HCT116 (cell line): ENCODE data around the gene SLC6A3. TPM values are rescaled to one million over a fixed set of nuclear protein-coding genes. Genes with fewer than 3 reads are reported as not detected.

Experiments used
- ATAC-seq: fragments of 200-7000 bp; cut with Tn5 transposase; 2 replicates; pipeline ENCODE4 v1.9.1; 2020; ENCODE audit warnings: mild to moderate bottlenecking, moderate library complexity
- BruUV-seq: library from RNA; stranded (reverse); fragments of 400-500 nt; replicated peaks from 2 replicates; lab custom pipeline; 2021; lab: Mats Ljungman, UMichigan
- CTCF ChIA-PET: fragments of 300-600 bp; sonication (Branson Sonifier 250); formaldehyde crosslinking; loops from one replicate; lab custom pipeline; 2021; ENCODE audit warnings: antibody characterized with exemption; lab: Charles Lee
- POLR2A ChIA-PET: fragments of 300-600, 350-600 bp; sonication (Branson Sonifier 250); formaldehyde crosslinking; loops from one replicate; lab custom pipeline; 2021; ENCODE audit warnings: antibody characterized with exemption; lab: Charles Lee
- RAD21 ChIA-PET, 2 experiments: fragments of 300-600 bp; sonication (Branson Sonifier 250); formaldehyde crosslinking; loops; one replicate each; lab custom pipeline; 2023; ENCODE audit warnings: low total read pairs in 2 of 2; ENCODE audit not compliant: uncharacterized antibody in 2 of 2, unreplicated experiment in 2 of 2, low non-redundant PET in 1 of 2; lab: Charles Lee
- DNase-seq: peaks from one replicate; pipeline ENCODE4 v3.0.0-alpha.2; 2010; ENCODE audit warnings: low read depth, low spot score
- H2AFZ ChIP-seq: fragments of 200-600 bp; shearing (Covaris generic), sonication (generic); 2 replicates; pipeline ENCODE4 v1.6.1; 2017; ENCODE audit warnings: low read depth, mixed run types, mixed read lengths, antibody characterized with exemption, low read length; ENCODE audit not compliant: poor library complexity, severe bottlenecking
- H3K27ac ChIP-seq: 2 replicates; pipeline ENCODE4 v1.5.1; 2012; ENCODE audit warnings: low read depth, low read length
- H3K27me3 ChIP-seq: fragments of 200-600 bp; sonication (generic); 2 replicates; pipeline ENCODE4 v1.6.1; 2016; ENCODE audit warnings: mixed run types, low read length, mixed read lengths; ENCODE audit not compliant: insufficient read depth
- H3K36me3 ChIP-seq, 2 experiments: fragments of 200-500 bp in 1 of 2; fragments of 200-600 bp in 1 of 2; sonication (Bioruptor generic) in 1 of 2; sonication (generic) in 1 of 2; 2 replicates each; pipeline versions ENCODE4 v1.5.1 to v1.6.1; 2014 to 2016; ENCODE audit warnings: low read length in 2 of 2, inconsistent platforms in 1 of 2, mixed read lengths in 1 of 2, mixed run types in 1 of 2; ENCODE audit not compliant: insufficient read depth in 2 of 2, control insufficient read depth in 1 of 2
- H3K4me1 ChIP-seq, 2 experiments: fragments of 200-600 bp in 1 of 2; sonication (generic) in 1 of 2; 2 replicates each; pipeline versions ENCODE4 v1.5.1 to v1.6.1; 2012 to 2017; ENCODE audit warnings: low read length in 2 of 2, inconsistent platforms in 1 of 2, mild to moderate bottlenecking in 1 of 2, mixed read lengths in 1 of 2, mixed run types in 1 of 2, moderate library complexity in 1 of 2; ENCODE audit not compliant: insufficient read depth in 2 of 2, control insufficient read depth in 1 of 2
- H3K4me2 ChIP-seq: fragments of 200-600 bp; sonication (generic); 2 replicates; pipeline ENCODE4 v1.6.1; 2017; ENCODE audit warnings: mixed run types, low read length, mixed read lengths
- H3K4me3 ChIP-seq, 2 experiments: fragments of 200-600 bp in 1 of 2; sonication (generic) in 1 of 2; replicated peaks in 1 of 2; 2 replicates each; pipeline ENCODE4 v1.5.1; 2011 to 2016; ENCODE audit warnings: low read length in 2 of 2, control low read depth in 1 of 2, low read depth in 1 of 2, mild to moderate bottlenecking in 1 of 2, mixed read lengths in 1 of 2, mixed run types in 1 of 2
- H3K79me2 ChIP-seq: fragments of 200-600 bp; sonication (generic); 2 replicates; pipeline ENCODE4 v1.6.1; 2017; ENCODE audit warnings: mild to moderate bottlenecking, mixed run types, low read length, moderate library complexity, mixed read lengths; ENCODE audit not compliant: insufficient read depth
- H3K9ac ChIP-seq: fragments of 200-600 bp; sonication (generic); 2 replicates; pipeline ENCODE4 v1.6.1; 2016; ENCODE audit warnings: low read length, mixed read lengths
- H3K9me2 ChIP-seq: fragments of 200-600 bp; sonication (generic), shearing (Covaris generic); 2 replicates; pipeline ENCODE4 v1.6.1; 2017; ENCODE audit warnings: mixed run types, mild to moderate bottlenecking, moderate library complexity; ENCODE audit not compliant: insufficient read depth
- H3K9me3 ChIP-seq, 2 experiments: fragments of 200-500 bp in 1 of 2; fragments of 200-600 bp in 1 of 2; sonication (Bioruptor generic) in 1 of 2; sonication (generic) in 1 of 2; 2 replicates each; pipeline ENCODE4 v1.6.1; 2014 to 2017; ENCODE audit warnings: low read length in 2 of 2, mixed read lengths in 2 of 2, inconsistent platforms in 1 of 2, low read depth in 1 of 2, mild to moderate bottlenecking in 1 of 2, mixed run types in 1 of 2, moderate library complexity in 1 of 2; ENCODE audit not compliant: control insufficient read depth in 1 of 2, insufficient read depth in 1 of 2
- H4K20me1 ChIP-seq: fragments of 200-600 bp; sonication (generic), shearing (Covaris generic); 2 replicates; pipeline ENCODE4 v1.6.1; 2017; ENCODE audit warnings: mixed run types, mild to moderate bottlenecking, moderate library complexity; ENCODE audit not compliant: insufficient read depth
- CBX3 ChIP-seq: IDR thresholded peaks from 2 replicates; pipeline ENCODE4 v1.6.1; 2012; ENCODE audit warnings: low read depth
- CEBPB ChIP-seq: IDR thresholded peaks from 2 replicates; pipeline ENCODE4 v1.6.1; 2012; ENCODE audit warnings: low read depth
- EGR1 ChIP-seq: IDR thresholded peaks from 2 replicates; pipeline ENCODE4 v1.6.1; 2012; ENCODE audit warnings: low read depth
- ELF1 ChIP-seq: IDR thresholded peaks from 2 replicates; pipeline ENCODE4 v1.6.1; 2012; ENCODE audit warnings: low read depth, borderline replicate concordance
- EZH2 ChIP-seq: fragments of 200-600 bp; sonication (generic); IDR thresholded peaks from 2 replicates; pipeline ENCODE4 v1.6.1; 2017; ENCODE audit warnings: antibody characterized with exemption, mixed run types
- JUND ChIP-seq: IDR thresholded peaks from 2 replicates; pipeline ENCODE4 v1.6.1; 2012
- POLR2A ChIP-seq: IDR thresholded peaks from 2 replicates; pipeline ENCODE4 v1.7.0; 2011; ENCODE audit warnings: borderline replicate concordance; ENCODE audit not compliant: insufficient read depth, insufficient read length; ENCODE audit errors: extremely low read depth
- POLR2AphosphoS5 ChIP-seq: IDR thresholded peaks from 2 replicates; pipeline ENCODE4 v1.6.1; 2011; ENCODE audit warnings: mild to moderate bottlenecking, low read depth, low read length, moderate library complexity
- SIN3A ChIP-seq: IDR thresholded peaks from 2 replicates; pipeline ENCODE4 v1.6.1; 2012; ENCODE audit warnings: low read depth
- SP1 ChIP-seq: IDR thresholded peaks from 2 replicates; pipeline ENCODE4 v1.6.1; 2012; ENCODE audit warnings: low read depth
- SRF ChIP-seq: IDR thresholded peaks from 2 replicates; pipeline ENCODE4 v1.6.1; 2012; ENCODE audit warnings: low read depth
- ZNF274 ChIP-seq: fragments of 200-500 bp; sonication (Bioruptor generic); IDR thresholded peaks from 2 replicates; pipeline ENCODE4 v1.6.1; 2014; ENCODE audit warnings: mild to moderate bottlenecking, low read depth, low read length, inconsistent platforms
- intact Hi-C: fragments of 100-400 bp; cut with micrococcal nuclease; formaldehyde crosslinking; loops from 2 replicates; pipeline ENCODE4 v1.10.0; 2022
- total RNA-seq: library from RNA; stranded (reverse); gene quantifications from one replicate; pipeline ENCODE4 v1.2.1, GENCODE V29; 2021; ENCODE audit not compliant: unreplicated experiment
- TF ChIP-seq, protein P1 (sequence below): IDR thresholded peaks from 2 replicates; pipeline ENCODE4 v1.6.1; 2012
- TF ChIP-seq, protein P2 (sequence below), 3 experiments: fragments of 200-600 bp in 1 of 3; sonication (generic) in 1 of 3; IDR thresholded peaks in 2 of 3; conservative IDR thresholded peaks in 1 of 3; 2 replicates each; pipeline ENCODE4 v1.5.1; 2012 to 2017; ENCODE audit warnings: low read depth in 2 of 3, low read length in 2 of 3, antibody characterized with exemption in 1 of 3, borderline replicate concordance in 1 of 3, control low read depth in 1 of 3, mild to moderate bottlenecking in 1 of 3, mixed read lengths in 1 of 3, mixed run types in 1 of 3, moderate library complexity in 1 of 3; ENCODE audit not compliant: insufficient read depth in 1 of 3

The SLC6A3 gene
- total RNA-seq, 1 experiment from 2014 or later, result not detected

DNA sequence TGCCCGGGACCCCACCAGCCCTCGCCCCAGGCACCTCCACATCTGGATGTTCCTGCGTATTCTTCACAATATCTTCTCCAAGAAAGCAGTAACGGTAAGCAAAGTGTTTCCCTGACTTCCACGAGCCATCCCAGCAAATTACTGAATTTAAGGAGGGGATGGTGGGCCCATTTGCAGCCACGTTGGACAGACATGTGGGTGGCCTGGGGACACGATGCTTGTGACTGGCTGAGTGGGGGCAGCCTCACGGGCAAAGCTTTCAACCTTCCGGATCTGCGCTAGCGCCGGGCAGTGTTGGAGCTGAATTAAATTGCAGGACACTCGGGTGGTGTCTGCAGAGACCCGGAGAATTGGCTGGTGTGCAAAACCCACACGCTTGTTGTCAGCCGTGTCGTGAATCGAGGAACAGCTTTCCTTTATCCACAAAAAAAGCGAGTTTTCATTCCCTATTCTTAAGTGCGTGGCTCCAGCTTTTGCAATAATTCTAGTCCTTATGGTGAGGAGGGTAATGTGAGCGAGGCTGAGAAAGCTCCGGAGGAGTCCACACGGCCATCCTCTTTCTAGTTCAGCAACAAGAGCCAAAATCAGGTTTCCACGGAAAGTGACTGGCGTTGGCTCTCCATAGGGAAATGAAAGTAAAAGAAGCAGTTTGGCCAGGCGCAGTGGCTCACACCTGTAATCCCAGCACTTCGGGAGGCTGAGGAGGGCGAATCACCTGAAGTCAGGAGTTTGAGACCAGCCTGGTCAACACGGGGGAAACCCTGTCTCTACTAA, 82.8 kb downstream of the SLC6A3 start:
- no peaks in the 10 kb centered on the region for H3K79me2 ChIP-seq
- BruUV-seq, result no TSS peak
- H3K9me3 ChIP-seq, result no peaks in the 10 kb centered on the region
- no peak overlapping the region for H3K9ac ChIP-seq
- H3K4me1 ChIP-seq, result no peaks in the 10 kb centered on the region
- no peak overlapping the region for H2AFZ ChIP-seq
- TF ChIP-seq SIN3A (no peak), POLR2AphosphoS5 (no peak), JUND (no peak), CBX3 (no peak), SRF (no peak), EZH2 (no peak), EGR1 (no peak)
- TF ChIP-seq, protein P1, sequence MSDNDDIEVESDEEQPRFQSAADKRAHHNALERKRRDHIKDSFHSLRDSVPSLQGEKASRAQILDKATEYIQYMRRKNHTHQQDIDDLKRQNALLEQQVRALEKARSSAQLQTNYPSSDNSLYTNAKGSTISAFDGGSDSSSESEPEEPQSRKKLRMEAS, result no peak
- H3K4me3 ChIP-seq, result no peak overlapping the region
- H3K27me3 ChIP-seq, result peaks cover 36% of the 10 kb centered on the region; the same call in 1 of the 2 replicates
- H3K36me3 ChIP-seq, result no peaks in the 10 kb centered on the region
- no peaks in the 10 kb centered on the region for H3K9me2 ChIP-seq
- H3K4me2 ChIP-seq, result no peak overlapping the region
- ChIA-PET CTCF (no interaction called here), RAD21 (no interaction called here), POLR2A (no interaction called here)
- no peak for DNase-seq
- 0 out of 2 replicates have a peak, but pooled peaks cover 3% of the 10 kb centered on the region for H4K20me1 ChIP-seq
- no peak overlapping the region for H3K27ac ChIP-seq
- ATAC-seq, result no peak
- intact Hi-C loops, result no loop called here

DNA sequence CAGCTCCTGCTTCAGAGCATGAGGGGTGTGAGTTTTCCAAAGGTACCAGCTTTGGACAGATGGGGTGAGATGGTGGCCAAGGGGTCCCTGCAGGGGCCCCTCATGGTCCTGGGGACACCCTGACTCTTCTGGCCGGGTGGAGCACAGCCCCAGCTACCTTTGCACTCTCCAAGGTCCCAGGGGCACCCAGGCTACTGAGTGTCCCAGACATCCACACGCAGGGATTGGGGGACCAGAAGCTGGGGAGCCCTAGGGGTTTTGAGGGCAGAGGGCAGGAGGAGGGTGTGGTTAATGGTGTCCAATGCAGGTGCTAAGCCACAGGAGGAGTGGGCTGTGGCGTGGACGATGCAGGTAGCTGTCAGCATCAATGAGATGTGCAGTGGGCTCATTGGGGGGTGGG, 84.4 kb downstream of the SLC6A3 start:
- TF ChIP-seq ELF1 (no peak), POLR2A (no peak), SP1 (no peak), SIN3A (no peak), CEBPB (no peak), CBX3 (no peak), ZNF274 (no peak)
- TF ChIP-seq, protein P1, result no peak
- TF ChIP-seq, protein P2, sequence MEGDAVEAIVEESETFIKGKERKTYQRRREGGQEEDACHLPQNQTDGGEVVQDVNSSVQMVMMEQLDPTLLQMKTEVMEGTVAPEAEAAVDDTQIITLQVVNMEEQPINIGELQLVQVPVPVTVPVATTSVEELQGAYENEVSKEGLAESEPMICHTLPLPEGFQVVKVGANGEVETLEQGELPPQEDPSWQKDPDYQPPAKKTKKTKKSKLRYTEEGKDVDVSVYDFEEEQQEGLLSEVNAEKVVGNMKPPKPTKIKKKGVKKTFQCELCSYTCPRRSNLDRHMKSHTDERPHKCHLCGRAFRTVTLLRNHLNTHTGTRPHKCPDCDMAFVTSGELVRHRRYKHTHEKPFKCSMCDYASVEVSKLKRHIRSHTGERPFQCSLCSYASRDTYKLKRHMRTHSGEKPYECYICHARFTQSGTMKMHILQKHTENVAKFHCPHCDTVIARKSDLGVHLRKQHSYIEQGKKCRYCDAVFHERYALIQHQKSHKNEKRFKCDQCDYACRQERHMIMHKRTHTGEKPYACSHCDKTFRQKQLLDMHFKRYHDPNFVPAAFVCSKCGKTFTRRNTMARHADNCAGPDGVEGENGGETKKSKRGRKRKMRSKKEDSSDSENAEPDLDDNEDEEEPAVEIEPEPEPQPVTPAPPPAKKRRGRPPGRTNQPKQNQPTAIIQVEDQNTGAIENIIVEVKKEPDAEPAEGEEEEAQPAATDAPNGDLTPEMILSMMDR (IDR thresholded peaks at IDR 0.05 in 2 of 3, conservative IDR thresholded peaks at IDR 0.05 in 1 of 3; ENCODE audit: borderline replicate concordance in 1 of 3, insufficient read depth in 1 of 3, low read depth in 2 of 3, low read length in 2 of 3), result no peak
- H3K79me2 ChIP-seq, result no peaks in the 10 kb centered on the region
- H3K4me1 ChIP-seq, result no peaks in the 10 kb centered on the region
- H3K4me3 ChIP-seq, result no peak overlapping the region
- ChIA-PET POLR2A (no interaction called here), RAD21 (no interaction called here), CTCF (no interaction called here)
- no peak overlapping the region for H2AFZ ChIP-seq
- no peak overlapping the region for H3K4me2 ChIP-seq
- H3K36me3 ChIP-seq, result no peaks in the 10 kb centered on the region
- DNase-seq (no peak), ATAC-seq (no peak)
- H3K27ac ChIP-seq, result no peak overlapping the region
- H3K9ac ChIP-seq, result no peak overlapping the region
- intact Hi-C loops, result no loop called here
- H3K27me3 ChIP-seq, result peaks cover 22% of the 10 kb centered on the region; the same call in 1 of the 2 replicates
- no TSS peak for BruUV-seq
- no peaks in the 10 kb centered on the region for H4K20me1 ChIP-seq
- no peaks in the 10 kb centered on the region for H3K9me3 ChIP-seq
- no peaks in the 10 kb centered on the region for H3K9me2 ChIP-seq
